ENCODE results near the gene CRACR2B.

CRACR2B gene

DNA sequence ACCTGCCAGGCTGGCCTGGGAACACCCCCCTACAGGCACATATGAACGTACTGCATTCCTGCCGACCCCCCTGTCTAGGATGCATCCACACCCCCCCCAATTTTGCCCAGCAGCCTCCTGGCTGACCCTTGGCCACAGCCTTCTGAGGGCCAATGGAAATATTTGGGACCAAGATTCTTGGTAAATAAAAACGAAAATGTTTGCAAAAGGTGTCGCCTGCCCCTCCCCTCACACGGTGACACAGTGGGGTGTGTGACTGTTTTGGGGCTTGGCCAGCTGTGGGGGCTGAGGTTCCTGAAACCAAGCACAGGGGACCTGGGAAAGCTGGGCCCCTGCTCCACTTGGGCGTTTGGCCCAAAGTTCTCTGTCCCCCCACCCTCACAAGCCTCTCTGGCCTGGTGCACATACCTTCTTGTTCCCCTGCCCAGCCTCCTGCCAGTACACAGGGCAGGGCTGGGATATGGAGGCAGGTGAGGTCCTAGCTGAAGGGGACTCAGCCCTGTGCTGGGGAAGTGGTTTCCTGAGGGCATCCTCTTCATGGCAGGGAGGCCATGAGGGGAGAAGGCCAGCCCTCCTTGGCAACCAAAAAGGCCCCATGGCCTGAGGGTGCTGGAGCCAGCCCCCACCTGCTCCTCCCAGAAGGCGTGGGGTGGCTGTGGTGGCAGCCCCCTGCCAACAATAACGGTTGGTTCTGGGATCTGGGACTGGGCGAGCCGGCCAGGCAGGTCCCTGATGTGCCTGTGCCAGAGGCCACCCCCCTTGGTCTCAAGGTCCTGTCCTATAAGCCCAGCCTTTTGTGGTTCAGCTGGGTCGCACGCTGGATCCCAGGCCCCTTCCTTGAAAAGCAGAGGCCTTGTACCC is 2.1 kb upstream of the CRACR2B start:
- H4K20me1 ChIP-seq (ENCODE audit: insufficient read depth, low read length) = no peaks in the 10 kb centered on the region
- peaks cover 22% of the 10 kb centered on the region for H3K4me1 ChIP-seq (ENCODE audit: low read length)
- DNase-seq = no peak
- TF ChIP-seq EZH2 (optimal IDR thresholded peaks at IDR 0.05; ENCODE audit: low read depth, low read length) = no peak
- TF ChIP-seq, protein P1, sequence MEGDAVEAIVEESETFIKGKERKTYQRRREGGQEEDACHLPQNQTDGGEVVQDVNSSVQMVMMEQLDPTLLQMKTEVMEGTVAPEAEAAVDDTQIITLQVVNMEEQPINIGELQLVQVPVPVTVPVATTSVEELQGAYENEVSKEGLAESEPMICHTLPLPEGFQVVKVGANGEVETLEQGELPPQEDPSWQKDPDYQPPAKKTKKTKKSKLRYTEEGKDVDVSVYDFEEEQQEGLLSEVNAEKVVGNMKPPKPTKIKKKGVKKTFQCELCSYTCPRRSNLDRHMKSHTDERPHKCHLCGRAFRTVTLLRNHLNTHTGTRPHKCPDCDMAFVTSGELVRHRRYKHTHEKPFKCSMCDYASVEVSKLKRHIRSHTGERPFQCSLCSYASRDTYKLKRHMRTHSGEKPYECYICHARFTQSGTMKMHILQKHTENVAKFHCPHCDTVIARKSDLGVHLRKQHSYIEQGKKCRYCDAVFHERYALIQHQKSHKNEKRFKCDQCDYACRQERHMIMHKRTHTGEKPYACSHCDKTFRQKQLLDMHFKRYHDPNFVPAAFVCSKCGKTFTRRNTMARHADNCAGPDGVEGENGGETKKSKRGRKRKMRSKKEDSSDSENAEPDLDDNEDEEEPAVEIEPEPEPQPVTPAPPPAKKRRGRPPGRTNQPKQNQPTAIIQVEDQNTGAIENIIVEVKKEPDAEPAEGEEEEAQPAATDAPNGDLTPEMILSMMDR (IDR thresholded peaks at IDR 0.05; ENCODE audit: low read length) = no peak
- no peak for TF ChIP-seq EZH2phosphoT487 (IDR thresholded peaks at IDR 0.05; ENCODE audit: low read length)
- H3K4me2 ChIP-seq (ENCODE audit: low read depth, low read length) = no peak overlapping the region
- no peak overlapping the region for H2AFZ ChIP-seq (ENCODE audit: low read length)
- H3K27me3 ChIP-seq (replicated peaks; ENCODE audit: insufficient read depth, low read length) = peaks cover 11% of the 10 kb centered on the region
- H3K36me3 ChIP-seq (replicated peaks; ENCODE audit: insufficient read depth, low read length) = no peaks in the 10 kb centered on the region
- H3K9me2 ChIP-seq (replicated peaks; ENCODE audit: insufficient read depth, low read length) = no peaks in the 10 kb centered on the region
- H3K9me3 ChIP-seq (replicated peaks; ENCODE audit: insufficient read depth, low read length) = no peaks in the 10 kb centered on the region
- no peak overlapping the region for H3K4me3 ChIP-seq (ENCODE audit: low read length)
- peaks cover 11% of the 10 kb centered on the region for H3K79me2 ChIP-seq (ENCODE audit: low read length)
- no peak overlapping the region for H3K27ac ChIP-seq (ENCODE audit: low read length)
- peaks cover 8% of the 10 kb centered on the region for H3F3A ChIP-seq (ENCODE audit: insufficient read depth, low read length)
- no peak overlapping the region for H3K9ac ChIP-seq (ENCODE audit: low read length)

DNA sequence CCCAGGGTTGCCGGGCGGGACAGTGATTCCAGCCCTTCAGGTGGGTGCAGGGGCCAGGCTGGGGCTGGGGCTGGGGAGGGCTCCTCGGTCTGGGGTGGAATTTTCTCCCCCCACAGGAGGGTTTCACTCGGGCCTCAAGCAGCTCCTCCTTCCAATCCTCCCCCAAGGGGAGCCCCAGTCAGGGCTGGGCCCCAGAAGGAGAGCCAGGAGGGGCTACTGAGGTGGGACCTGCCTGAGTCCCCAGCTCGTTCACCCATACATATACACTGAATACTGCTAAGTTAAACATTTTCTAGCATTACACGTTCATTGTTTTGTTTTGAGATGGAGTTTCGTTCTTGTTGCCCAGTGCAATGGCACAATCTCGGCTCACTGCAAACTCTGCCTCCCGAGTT is 1.5 kb upstream of the CRACR2B start:
- no peaks in the 10 kb centered on the region for H3K9me3 ChIP-seq (replicated peaks; ENCODE audit: insufficient read depth, low read length)
- no peak for DNase-seq
- peaks cover 21% of the 10 kb centered on the region for H3K4me1 ChIP-seq (ENCODE audit: low read length)
- H3K4me2 ChIP-seq (ENCODE audit: low read depth, low read length) = peak overlapping the region; percentile 94; the same call in 1 of the 2 replicates
- no peak overlapping the region; the same call in 1 of the 2 replicates for H3K4me3 ChIP-seq (ENCODE audit: low read length)
- H3K36me3 ChIP-seq (replicated peaks; ENCODE audit: insufficient read depth, low read length) = no peaks in the 10 kb centered on the region
- no peak overlapping the region for H3K9ac ChIP-seq (ENCODE audit: low read length)
- no peak overlapping the region for H2AFZ ChIP-seq (ENCODE audit: low read length)
- H3K27me3 ChIP-seq (replicated peaks; ENCODE audit: insufficient read depth, low read length) = peaks cover 13% of the 10 kb centered on the region
- TF ChIP-seq EZH2phosphoT487 (IDR thresholded peaks at IDR 0.05; ENCODE audit: low read length) (no peak), EZH2 (optimal IDR thresholded peaks at IDR 0.05; ENCODE audit: low read depth, low read length) (no peak)
- TF ChIP-seq, protein P1 (IDR thresholded peaks at IDR 0.05; ENCODE audit: low read length) = no peak
- no peaks in the 10 kb centered on the region for H4K20me1 ChIP-seq (ENCODE audit: insufficient read depth, low read length)
- no peaks in the 10 kb centered on the region for H3K9me2 ChIP-seq (replicated peaks; ENCODE audit: insufficient read depth, low read length)
- H3K27ac ChIP-seq (ENCODE audit: low read length) = no peak overlapping the region
- H3F3A ChIP-seq (ENCODE audit: insufficient read depth, low read length) = peaks cover 8% of the 10 kb centered on the region
- H3K79me2 ChIP-seq (ENCODE audit: low read length) = peaks cover 5% of the 10 kb centered on the region

DNA sequence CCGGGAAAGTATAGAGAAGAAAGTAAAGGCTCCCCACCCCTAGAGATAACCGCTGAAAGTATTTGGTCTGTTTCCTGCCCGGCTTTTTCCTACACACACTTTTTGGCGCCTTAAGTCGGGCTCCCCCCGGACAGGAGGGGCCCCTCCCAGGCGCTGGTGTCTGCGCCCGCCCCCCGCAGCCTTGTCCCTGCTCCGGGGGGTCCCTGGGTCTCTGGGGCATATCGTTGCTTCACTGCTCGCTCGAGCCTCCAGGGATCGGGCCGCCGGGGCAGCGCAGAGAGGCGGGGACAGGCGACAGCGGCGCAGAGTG is 928 bp upstream of the CRACR2B start:
- Histone ChIP-seq H3F3A (ENCODE audit: insufficient read depth, low read length) (peaks cover 8% of the 10 kb centered on the region), H3K4me3 (ENCODE audit: low read length) (peak overlapping the region; percentile 66), H3K27me3 (replicated peaks; ENCODE audit: insufficient read depth, low read length) (peaks cover 15% of the 10 kb centered on the region), H3K9ac (ENCODE audit: low read length) (peak overlapping the region; percentile 57; the same call in 1 of the 2 replicates), H3K9me3 (replicated peaks; ENCODE audit: insufficient read depth, low read length) (no peaks in the 10 kb centered on the region), H3K4me1 (ENCODE audit: low read length) (peaks cover 21% of the 10 kb centered on the region), H3K36me3 (replicated peaks; ENCODE audit: insufficient read depth, low read length) (no peaks in the 10 kb centered on the region), H3K79me2 (ENCODE audit: low read length) (no peaks in the 10 kb centered on the region; the same call in 1 of the 2 replicates), H3K9me2 (replicated peaks; ENCODE audit: insufficient read depth, low read length) (no peaks in the 10 kb centered on the region), H3K4me2 (ENCODE audit: low read depth, low read length) (peak overlapping the region; percentile 94), H4K20me1 (ENCODE audit: insufficient read depth, low read length) (no peaks in the 10 kb centered on the region), H3K27ac (ENCODE audit: low read length) (peak overlapping the region; percentile 18; the same call in 1 of the 2 replicates), H2AFZ (ENCODE audit: low read length) (peak overlapping the region; percentile 85)
- TF ChIP-seq, protein P1 (IDR thresholded peaks at IDR 0.05; ENCODE audit: low read length) = no peak
- TF ChIP-seq EZH2 (optimal IDR thresholded peaks at IDR 0.05; ENCODE audit: low read depth, low read length) = no peak
- TF ChIP-seq EZH2phosphoT487 (IDR thresholded peaks at IDR 0.05; ENCODE audit: low read length) = no peak
- no peak for DNase-seq
